HG03064 (cell line): ENCODE results near the gene GEMIN4.
"Not testable (repeated sequence)": the region's sequence is repeated elsewhere in the genome, so short reads cannot be mapped to it uniquely, and the experiment has no call there.

Source experiments
- ATAC-seq: cut with Tn5 transposase; IDR thresholded peaks from one replicate; pipeline ENCODE4 v1.9.1; 2021; ENCODE audit warnings: low read depth; ENCODE audit not compliant: unreplicated experiment

GEMIN4 gene

DNA sequence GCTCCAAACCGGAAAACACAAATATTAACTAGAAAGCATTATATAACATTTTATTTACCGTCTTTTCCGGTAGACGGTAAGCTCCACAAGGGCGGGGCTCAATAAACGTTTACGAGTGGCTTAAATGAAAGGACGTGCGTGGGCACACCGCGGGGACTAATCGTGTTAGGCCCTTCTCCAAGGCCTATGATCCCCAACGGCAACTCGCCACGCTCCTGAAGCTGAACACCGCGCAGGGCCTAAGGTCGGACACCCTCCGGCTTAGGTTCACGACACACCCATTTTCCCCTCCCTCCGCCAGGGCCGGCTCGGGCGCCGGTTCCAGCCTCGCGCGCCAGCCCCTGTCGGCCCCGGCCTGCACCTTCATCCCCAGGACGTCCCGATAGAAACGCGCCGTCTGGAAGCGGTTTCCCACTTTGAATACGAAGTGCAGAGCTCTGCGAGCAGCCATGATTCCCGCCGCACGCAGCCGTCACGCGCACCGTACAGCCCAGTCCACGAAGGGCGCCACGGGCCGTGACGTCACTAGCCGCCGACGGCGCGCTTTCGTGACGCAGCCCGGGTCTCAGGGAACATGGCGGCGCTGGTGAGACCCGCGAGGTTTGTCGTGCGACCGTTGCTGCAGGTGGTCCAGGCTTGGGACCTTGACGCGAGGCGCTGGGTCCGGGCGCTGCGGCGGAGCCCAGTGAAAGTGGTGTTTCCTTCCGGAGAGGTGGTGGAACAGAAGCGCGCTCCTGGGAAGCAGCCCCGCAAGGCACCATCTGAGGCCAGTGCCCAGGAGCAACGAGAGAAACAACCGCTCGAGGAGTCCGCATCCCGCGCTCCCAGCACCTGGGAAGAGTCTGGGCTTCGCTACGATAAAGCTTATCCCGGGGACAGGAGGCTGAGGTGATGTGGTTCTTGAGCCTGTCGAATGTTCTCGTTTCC is 30.0 kb upstream of the GEMIN4 start, which contains the start of the genes GLOD4 and MRM3:
Gene GLOD4, minus strand, starts transcription at position 476 of the 927 bp plus-strand sequence. Its CDS starts 25 bp downstream, at position 451.
Gene MRM3, plus strand, starts transcription at position 549 of the 927 bp plus-strand sequence. Its CDS starts 26 bp downstream, at position 575.
- ATAC-seq = peak; percentile 65

DNA sequence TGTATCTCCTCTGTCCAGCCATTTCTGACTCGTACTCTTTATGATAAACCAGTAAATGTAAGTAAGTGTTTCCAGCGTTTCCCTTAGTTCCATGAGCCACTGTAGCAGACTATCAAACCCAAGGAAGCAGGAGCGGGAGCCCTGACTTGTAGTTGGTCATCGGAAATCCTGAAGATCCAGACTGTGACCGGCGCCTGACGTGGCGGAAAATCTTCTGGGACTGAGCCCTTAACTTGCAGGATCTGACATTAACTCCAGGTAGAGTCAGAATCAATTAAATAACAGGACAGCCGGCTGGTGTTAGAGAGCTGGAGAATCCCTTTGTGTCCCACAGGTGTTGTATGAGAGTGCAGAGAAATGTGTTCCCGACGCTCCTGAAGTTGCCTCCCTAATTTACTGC is 26.0 kb upstream of the GEMIN4 start:
- no peak for ATAC-seq

DNA sequence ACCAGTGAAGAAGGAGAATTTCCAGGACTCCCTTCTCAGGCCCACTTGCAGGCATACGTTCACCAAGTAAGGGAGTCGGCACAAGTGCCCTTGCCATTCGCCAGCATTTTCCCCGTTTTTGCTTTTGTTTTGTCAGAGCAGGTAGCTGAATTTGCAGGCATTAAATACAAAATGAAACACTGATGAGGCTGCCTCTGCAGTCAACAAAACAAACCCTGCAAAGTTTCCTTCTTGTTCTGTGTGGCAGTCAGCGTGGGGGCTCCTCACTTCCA is 22.2 kb upstream of the GEMIN4 start:
- ATAC-seq = no peak

- no peak for ATAC-seq
Measured at GRCh38 chr17:773467-774312, 21.6 kb upstream of the GEMIN4 start.

GRCh38 chr17:773016-773415 is 21.0 kb upstream of the GEMIN4 start:
- ATAC-seq = no peak

DNA sequence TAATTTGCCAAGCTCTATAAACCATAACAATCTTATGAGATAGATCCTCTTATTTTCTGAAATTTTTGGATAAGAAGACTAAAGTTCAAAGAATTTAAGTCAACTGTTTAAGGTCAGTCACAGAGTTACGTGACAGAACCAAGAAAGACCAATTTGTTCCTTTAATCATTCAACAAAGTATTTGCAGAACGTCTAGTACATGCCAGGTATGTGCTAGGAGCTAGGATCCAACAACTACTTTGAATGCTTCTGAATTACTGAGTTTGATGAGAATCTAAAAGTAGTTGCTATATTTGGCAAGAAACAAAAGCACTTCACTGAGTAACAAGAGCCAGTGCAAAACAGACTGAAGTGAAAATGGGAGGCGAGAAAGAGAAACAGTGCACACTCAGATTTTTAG is 15.0 kb upstream of the GEMIN4 start:
- no peak for ATAC-seq

- ATAC-seq = no peak
Measured at GRCh38 chr17:760371-760770, 8.3 kb upstream of the GEMIN4 start.

GRCh38 chr17:759964-760363 is 7.9 kb upstream of the GEMIN4 start:
- no peak for ATAC-seq

- ATAC-seq = not testable (repeated sequence)
Measured at GRCh38 chr17:756010-756567, 4.0 kb upstream of the GEMIN4 start.

DNA sequence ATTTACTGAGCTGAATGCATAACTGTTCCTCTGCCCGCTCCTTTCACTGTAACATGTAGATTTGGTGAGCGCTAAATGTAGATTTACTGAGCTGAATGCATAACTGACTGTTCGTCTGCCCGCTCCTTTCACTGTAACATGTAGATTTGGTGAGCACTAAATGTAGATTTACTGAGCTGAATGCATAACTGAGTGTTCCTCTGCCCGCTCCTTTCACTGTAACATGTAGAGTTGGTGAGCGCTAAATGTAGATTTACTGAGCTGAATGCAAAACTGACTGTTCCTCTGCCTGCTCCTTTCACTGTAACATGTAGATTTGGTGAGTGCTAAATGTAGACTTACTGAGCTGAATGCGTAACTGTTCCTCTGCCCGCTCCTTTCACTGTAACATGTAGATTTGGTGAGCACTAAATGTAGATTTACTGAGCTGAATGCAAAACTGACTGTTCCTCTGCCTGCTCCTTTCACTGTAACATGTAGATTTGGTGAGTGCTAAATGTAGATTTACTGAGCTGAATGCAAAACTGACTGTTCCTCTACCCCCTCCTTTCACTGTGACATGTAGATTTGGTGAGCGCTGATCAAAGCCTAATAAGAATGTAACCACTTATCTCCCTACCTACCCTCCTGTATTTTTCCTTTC is 3.4 kb upstream of the GEMIN4 start:
- ATAC-seq = not testable (repeated sequence)

GRCh38 chr17:753418-753817 is 1.4 kb upstream of the GEMIN4 start:
- no peak for ATAC-seq

DNA sequence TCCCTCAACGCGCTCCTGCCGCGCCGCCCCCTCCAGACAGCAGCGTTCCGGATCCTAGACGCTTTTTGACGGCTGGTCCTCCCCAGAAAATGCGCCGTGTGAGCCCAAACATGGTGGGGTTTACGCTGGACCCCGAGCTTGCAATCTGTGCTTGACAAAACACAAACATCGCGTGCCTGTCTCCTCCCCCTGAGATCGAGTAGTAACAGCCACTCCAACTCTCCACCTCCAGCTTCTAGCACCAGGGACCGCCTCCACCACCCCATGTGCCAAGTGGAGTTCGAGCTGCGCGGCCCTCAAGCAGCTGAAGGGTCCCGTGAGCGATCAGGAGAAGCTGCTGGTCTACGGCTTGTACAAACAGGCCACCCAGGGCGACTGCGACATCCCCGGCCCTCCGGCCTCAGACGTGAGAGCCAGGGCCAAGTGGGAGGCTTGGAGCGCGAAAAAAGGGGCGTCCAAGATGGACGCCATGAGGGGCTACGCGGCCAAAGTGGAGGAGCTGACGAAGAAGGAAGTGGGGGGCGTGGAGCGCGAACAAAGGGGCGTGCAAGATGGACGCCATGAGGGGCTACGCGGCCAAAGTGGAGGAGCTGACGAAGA is 656 bp upstream of the GEMIN4 start:
- ATAC-seq = no peak

- ATAC-seq = peak; percentile 36
Measured at GRCh38 chr17:751269-752001, 629 bp downstream of the GEMIN4 start.

GRCh38 chr17:750431-751037 is 1.5 kb downstream of the GEMIN4 start:
- ATAC-seq = no peak

- ATAC-seq = not testable (repeated sequence)
Measured at GRCh38 chr17:749359-749758, 2.7 kb downstream of the GEMIN4 start.

- ATAC-seq = not testable (repeated sequence)
Measured at GRCh38 chr17:748604-749003, 3.5 kb downstream of the GEMIN4 start.

- ATAC-seq = no peak
Measured at GRCh38 chr17:746783-747629, 5.1 kb downstream of the GEMIN4 start.

DNA sequence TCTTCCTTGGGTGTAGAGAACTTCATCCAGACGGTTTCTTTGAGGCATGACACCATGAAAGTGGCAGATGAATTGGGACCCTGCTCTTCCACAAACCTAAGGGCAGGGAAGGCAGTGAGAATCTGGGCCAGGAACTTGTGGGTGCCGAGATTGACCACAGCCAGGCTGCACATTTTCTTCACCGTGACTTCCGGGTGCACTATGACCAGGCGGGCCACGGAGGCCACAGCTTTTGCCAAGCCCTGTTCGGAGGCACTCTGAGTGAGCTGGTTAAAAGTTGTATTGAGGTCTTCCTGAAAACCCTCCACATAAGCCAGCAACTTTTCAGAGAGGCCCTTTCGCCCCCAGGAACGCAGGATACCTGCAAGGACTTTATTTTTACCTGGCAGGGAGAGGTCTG is 5.9 kb downstream of the GEMIN4 start:
- no peak for ATAC-seq
